ENCODE results near the gene CELF2. TPM values are rescaled to one million over a fixed set of nuclear protein-coding genes. Genes with fewer than 3 reads are reported as not detected.

The CELF2 gene
- total and polyA plus RNA-seq, 2 of the 4 experiments (the other 2 are of a cell fraction), result 3.5 to 6.6 TPM

DNA sequence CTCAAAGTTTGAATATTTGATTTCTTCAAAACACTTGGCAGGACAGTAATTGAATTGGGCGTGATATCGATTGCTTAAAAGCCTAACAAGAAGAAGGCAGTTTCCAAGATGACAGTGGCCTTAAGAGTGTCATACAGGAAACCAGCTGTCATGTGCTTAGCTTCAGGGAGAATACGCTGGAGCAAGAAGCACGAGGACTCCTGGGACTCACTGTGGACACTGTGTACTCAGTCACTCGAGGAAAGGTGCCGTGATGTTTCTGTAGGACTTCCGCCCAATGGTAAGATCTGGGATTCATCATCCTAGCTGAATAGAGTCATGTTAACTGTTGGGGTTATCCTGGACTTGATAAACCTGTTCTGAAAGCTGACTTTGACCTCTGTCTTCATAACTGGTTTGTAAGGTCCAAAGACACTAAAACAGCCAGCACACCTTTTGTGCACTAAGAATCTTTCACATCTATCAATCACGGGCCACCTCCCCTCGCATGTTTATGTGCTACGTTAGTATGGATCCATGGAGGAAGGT, 113.5 kb downstream of the CELF2 start:
- 80% methylated on average over 6 of the region's 10 CpGs; no CpG with 5 or more reads in 1 of the 2 experiments for WGBS, 2 experiments (ENCODE audit: extremely low coverage in 2 of 2, insufficient read length in 1 of 2)

More for the DNA sequence above, 113.5 kb downstream of the CELF2 start:
- no peak overlapping the region for H2BK20ac ChIP-seq (ENCODE audit: low read depth, low read length)
- no TSS peak for BruUV-seq (replicated peaks)
- H3K14ac ChIP-seq (replicated peaks; ENCODE audit: low read depth, low read length), result no peak overlapping the region
- no peak for TF ChIP-seq FOS (IDR thresholded peaks at IDR 0.05; ENCODE audit: low read depth, low read length)
- TF ChIP-seq MAFK (IDR thresholded peaks at IDR 0.05; ENCODE audit: low read depth, low read length), result no peak
- no peak for TF ChIP-seq RFX5 (IDR thresholded peaks at IDR 0.05; ENCODE audit: low read depth, low read length)
- TF ChIP-seq BHLHE40 (IDR thresholded peaks at IDR 0.05; ENCODE audit: low read depth, low read length), result no peak
- TF ChIP-seq, protein P1, sequence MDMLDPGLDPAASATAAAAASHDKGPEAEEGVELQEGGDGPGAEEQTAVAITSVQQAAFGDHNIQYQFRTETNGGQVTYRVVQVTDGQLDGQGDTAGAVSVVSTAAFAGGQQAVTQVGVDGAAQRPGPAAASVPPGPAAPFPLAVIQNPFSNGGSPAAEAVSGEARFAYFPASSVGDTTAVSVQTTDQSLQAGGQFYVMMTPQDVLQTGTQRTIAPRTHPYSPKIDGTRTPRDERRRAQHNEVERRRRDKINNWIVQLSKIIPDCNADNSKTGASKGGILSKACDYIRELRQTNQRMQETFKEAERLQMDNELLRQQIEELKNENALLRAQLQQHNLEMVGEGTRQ (IDR thresholded peaks at IDR 0.05; ENCODE audit: low read depth, low read length), result no peak
- TF ChIP-seq, protein P2, sequence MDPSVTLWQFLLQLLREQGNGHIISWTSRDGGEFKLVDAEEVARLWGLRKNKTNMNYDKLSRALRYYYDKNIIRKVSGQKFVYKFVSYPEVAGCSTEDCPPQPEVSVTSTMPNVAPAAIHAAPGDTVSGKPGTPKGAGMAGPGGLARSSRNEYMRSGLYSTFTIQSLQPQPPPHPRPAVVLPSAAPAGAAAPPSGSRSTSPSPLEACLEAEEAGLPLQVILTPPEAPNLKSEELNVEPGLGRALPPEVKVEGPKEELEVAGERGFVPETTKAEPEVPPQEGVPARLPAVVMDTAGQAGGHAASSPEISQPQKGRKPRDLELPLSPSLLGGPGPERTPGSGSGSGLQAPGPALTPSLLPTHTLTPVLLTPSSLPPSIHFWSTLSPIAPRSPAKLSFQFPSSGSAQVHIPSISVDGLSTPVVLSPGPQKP (IDR thresholded peaks at IDR 0.05; ENCODE audit: borderline replicate concordance, low read depth, low read length), result no peak
- TF ChIP-seq, protein P3, sequence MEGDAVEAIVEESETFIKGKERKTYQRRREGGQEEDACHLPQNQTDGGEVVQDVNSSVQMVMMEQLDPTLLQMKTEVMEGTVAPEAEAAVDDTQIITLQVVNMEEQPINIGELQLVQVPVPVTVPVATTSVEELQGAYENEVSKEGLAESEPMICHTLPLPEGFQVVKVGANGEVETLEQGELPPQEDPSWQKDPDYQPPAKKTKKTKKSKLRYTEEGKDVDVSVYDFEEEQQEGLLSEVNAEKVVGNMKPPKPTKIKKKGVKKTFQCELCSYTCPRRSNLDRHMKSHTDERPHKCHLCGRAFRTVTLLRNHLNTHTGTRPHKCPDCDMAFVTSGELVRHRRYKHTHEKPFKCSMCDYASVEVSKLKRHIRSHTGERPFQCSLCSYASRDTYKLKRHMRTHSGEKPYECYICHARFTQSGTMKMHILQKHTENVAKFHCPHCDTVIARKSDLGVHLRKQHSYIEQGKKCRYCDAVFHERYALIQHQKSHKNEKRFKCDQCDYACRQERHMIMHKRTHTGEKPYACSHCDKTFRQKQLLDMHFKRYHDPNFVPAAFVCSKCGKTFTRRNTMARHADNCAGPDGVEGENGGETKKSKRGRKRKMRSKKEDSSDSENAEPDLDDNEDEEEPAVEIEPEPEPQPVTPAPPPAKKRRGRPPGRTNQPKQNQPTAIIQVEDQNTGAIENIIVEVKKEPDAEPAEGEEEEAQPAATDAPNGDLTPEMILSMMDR (conservative IDR thresholded peaks at IDR 0.05; ENCODE audit: low read depth, low read length), result no peak
- no peak for TF ChIP-seq POLR2A (IDR thresholded peaks at IDR 0.05; ENCODE audit: low read depth, low read length)
- no peak for TF ChIP-seq NFE2L2 (IDR thresholded peaks at IDR 0.05; ENCODE audit: low read depth, low read length)
- no peak for TF ChIP-seq RCOR1 (IDR thresholded peaks at IDR 0.05; ENCODE audit: insufficient replicate concordance, low read length)
- no peak for TF ChIP-seq SMC3 (IDR thresholded peaks at IDR 0.05; ENCODE audit: low read depth, low read length)
- no peak for TF ChIP-seq MXI1 (IDR thresholded peaks at IDR 0.05; ENCODE audit: borderline replicate concordance, low read depth, low read length)
- TF ChIP-seq CHD1 (IDR thresholded peaks at IDR 0.05; ENCODE audit: low read depth, low read length), result no peak
- TF ChIP-seq MAZ (IDR thresholded peaks at IDR 0.05; ENCODE audit: borderline replicate concordance, low read depth, low read length), result no peak
- TF ChIP-seq CEBPB (IDR thresholded peaks at IDR 0.05; ENCODE audit: low read depth, low read length), result no peak
- no peak for TF ChIP-seq RAD21 (IDR thresholded peaks at IDR 0.05; ENCODE audit: low read length)
- H3K27ac ChIP-seq (ENCODE audit: insufficient read depth, low read length), result no peak overlapping the region
- H3K9me1 ChIP-seq (ENCODE audit: insufficient read depth, low read length), result no peaks in the 10 kb centered on the region
- no peak overlapping the region for H3K56ac ChIP-seq (ENCODE audit: extremely low read depth, insufficient read depth, low read length)
- no peak overlapping the region for H2BK5ac ChIP-seq (ENCODE audit: low read depth, low read length, poor library complexity, severe bottlenecking)
- no peaks in the 10 kb centered on the region for H4K20me1 ChIP-seq (ENCODE audit: insufficient read depth, low read length)
- H3K27me3 ChIP-seq (ENCODE audit: control insufficient read depth, insufficient read depth, low read length), result no peaks in the 10 kb centered on the region
- no peak overlapping the region for H3K4ac ChIP-seq (ENCODE audit: low read depth, low read length)
- no peak overlapping the region for H4K5ac ChIP-seq (ENCODE audit: low read depth, low read length)
- H4K8ac ChIP-seq (ENCODE audit: low read depth in 2 of 2, low read length in 2 of 2), result no peak overlapping the region
- H2BK15ac ChIP-seq (ENCODE audit: low read depth, low read length), result no peak overlapping the region
- intact Hi-C loops (cut with micrococcal nuclease), result no loop called here
- no peak overlapping the region for H2AK9ac ChIP-seq (replicated peaks; ENCODE audit: low read depth, low read length, poor library complexity)
- no peak overlapping the region for H2AK5ac ChIP-seq (ENCODE audit: low read depth, low read length)
- H3K4me1 ChIP-seq (ENCODE audit: control insufficient read depth, insufficient read depth, low read length), result no peaks in the 10 kb centered on the region
- H3K9me3 ChIP-seq (ENCODE audit: control insufficient read depth, insufficient read depth, low read length), result no peaks in the 10 kb centered on the region; the same call in 1 of the 2 replicates
- no peak overlapping the region for H3K18ac ChIP-seq (ENCODE audit: low read depth, low read length)
- no peak overlapping the region for H3K9ac ChIP-seq (ENCODE audit: low read depth, low read length)
- H3K4me2 ChIP-seq (ENCODE audit: low read depth, low read length), result no peak overlapping the region
- no peak overlapping the region for H4K91ac ChIP-seq (ENCODE audit: insufficient read depth, low read depth, low read length)
- no peak for ATAC-seq (ENCODE audit: low read depth)
- no peak for DNase-seq
- no peak overlapping the region for H2AFZ ChIP-seq (replicated peaks; ENCODE audit: low read length, poor library complexity)
- ChIA-PET CTCF (no interaction called here), POLR2A (ENCODE audit: unreplicated experiment) (no interaction called here)
- no peak overlapping the region for H2BK120ac ChIP-seq (ENCODE audit: low read depth, low read length)
- no peaks in the 10 kb centered on the region for H3K79me1 ChIP-seq (ENCODE audit: low read depth in 1 of 2, low read length in 2 of 2)
- no peak overlapping the region for H3K4me3 ChIP-seq (ENCODE audit: insufficient read depth, low read depth, low read length)
- dilution Hi-C loops (cut with HindIII; ENCODE audit: low sequenced_read_pairs, unreplicated experiment), result no loop called here
- H3K36me3 ChIP-seq (ENCODE audit: control insufficient read depth, insufficient read depth, low read length), result no peaks in the 10 kb centered on the region
- in situ Hi-C loops (cut with MboI; ENCODE audit: low sequenced_read_pairs), result no loop called here
- H3K23ac ChIP-seq (ENCODE audit: low read depth, low read length), result no peak overlapping the region
